Ishikawa (cell line): ENCODE data around the gene NOL4L.

ENCODE experiments used
- CEBPB ChIP-seq: IDR thresholded peaks from 2 replicates; pipeline ENCODE4 v1.6.1; 2012
- CREB1 ChIP-seq: IDR thresholded peaks from 2 replicates; pipeline ENCODE4 v1.6.1; 2012; ENCODE audit warnings: low read depth
- EGR1 ChIP-seq: IDR thresholded peaks from 2 replicates; pipeline ENCODE4 v1.6.1; 2012
- EP300 ChIP-seq: IDR thresholded peaks from 2 replicates; pipeline ENCODE4 v1.6.1; 2012; ENCODE audit warnings: borderline replicate concordance
- FOXM1 ChIP-seq: IDR thresholded peaks from 2 replicates; pipeline ENCODE4 v1.6.1; 2012; ENCODE audit warnings: low read depth, borderline replicate concordance
- NFIC ChIP-seq: IDR thresholded peaks from 2 replicates; pipeline ENCODE4 v1.6.1; 2012
- RAD21 ChIP-seq: IDR thresholded peaks from 2 replicates; pipeline ENCODE4 v1.6.1; 2012; ENCODE audit warnings: low read depth
- REST ChIP-seq: IDR thresholded peaks from 2 replicates; pipeline ENCODE4 v1.6.1; 2012; ENCODE audit warnings: low read depth, mild to moderate bottlenecking
- TAF1 ChIP-seq: IDR thresholded peaks from 2 replicates; pipeline ENCODE4 v1.6.1; 2012; ENCODE audit warnings: low read depth, mild to moderate bottlenecking
- TCF12 ChIP-seq: IDR thresholded peaks from 2 replicates; pipeline ENCODE4 v1.6.1; 2012; ENCODE audit warnings: low read depth
- TEAD4 ChIP-seq: IDR thresholded peaks from 2 replicates; pipeline ENCODE4 v1.6.1; 2012
- YY1 ChIP-seq: IDR thresholded peaks from 2 replicates; pipeline ENCODE4 v1.6.1; 2012; ENCODE audit warnings: low read depth
- ZBTB7A ChIP-seq: IDR thresholded peaks from 2 replicates; pipeline ENCODE4 v1.6.1; 2012; ENCODE audit warnings: low read depth
- TF ChIP-seq, protein P1 (sequence below): IDR thresholded peaks from 2 replicates; pipeline ENCODE4 v1.6.1; 2012
- TF ChIP-seq, protein P2 (sequence below): IDR thresholded peaks from 2 replicates; pipeline ENCODE4 v1.6.1; 2012

NOL4L gene

GRCh38 chr20:32513031-32513866 is 71.9 kb downstream of the NOL4L start:
- TF ChIP-seq RAD21 (no peak), TCF12 (no peak), NFIC (no peak), FOXM1 (no peak), YY1 (no peak), TEAD4 (no peak), CEBPB (no peak), EP300 (no peak), TAF1 (no peak), REST (no peak), CREB1 (no peak), EGR1 (no peak), ZBTB7A (no peak)
- TF ChIP-seq, protein P1, sequence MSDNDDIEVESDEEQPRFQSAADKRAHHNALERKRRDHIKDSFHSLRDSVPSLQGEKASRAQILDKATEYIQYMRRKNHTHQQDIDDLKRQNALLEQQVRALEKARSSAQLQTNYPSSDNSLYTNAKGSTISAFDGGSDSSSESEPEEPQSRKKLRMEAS: no peak
- TF ChIP-seq, protein P2, sequence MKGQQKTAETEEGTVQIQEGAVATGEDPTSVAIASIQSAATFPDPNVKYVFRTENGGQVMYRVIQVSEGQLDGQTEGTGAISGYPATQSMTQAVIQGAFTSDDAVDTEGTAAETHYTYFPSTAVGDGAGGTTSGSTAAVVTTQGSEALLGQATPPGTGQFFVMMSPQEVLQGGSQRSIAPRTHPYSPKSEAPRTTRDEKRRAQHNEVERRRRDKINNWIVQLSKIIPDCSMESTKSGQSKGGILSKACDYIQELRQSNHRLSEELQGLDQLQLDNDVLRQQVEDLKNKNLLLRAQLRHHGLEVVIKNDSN: no peak

DNA sequence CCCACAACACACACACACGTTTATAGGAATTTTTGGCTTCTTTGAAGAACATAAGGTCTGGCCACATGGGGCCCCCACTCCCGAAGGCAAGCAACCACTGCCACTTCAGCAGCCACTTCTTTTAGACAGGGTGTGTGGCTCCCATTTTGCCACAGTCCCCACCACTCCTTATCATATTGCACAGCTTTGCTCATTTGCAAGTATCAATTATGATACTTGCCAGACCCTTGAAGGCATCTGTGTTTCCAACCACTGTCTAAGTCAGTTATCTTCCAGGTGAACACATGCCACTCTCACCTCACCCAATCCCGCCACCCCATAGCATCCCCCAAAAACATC is 73.1 kb downstream of the NOL4L start:
- TF ChIP-seq CEBPB (no peak), TEAD4 (no peak), EP300 (no peak), TCF12 (no peak), EGR1 (no peak), FOXM1 (no peak), RAD21 (no peak)
- TF ChIP-seq, protein P2: no peak
- TF ChIP-seq, protein P1: no peak

DNA sequence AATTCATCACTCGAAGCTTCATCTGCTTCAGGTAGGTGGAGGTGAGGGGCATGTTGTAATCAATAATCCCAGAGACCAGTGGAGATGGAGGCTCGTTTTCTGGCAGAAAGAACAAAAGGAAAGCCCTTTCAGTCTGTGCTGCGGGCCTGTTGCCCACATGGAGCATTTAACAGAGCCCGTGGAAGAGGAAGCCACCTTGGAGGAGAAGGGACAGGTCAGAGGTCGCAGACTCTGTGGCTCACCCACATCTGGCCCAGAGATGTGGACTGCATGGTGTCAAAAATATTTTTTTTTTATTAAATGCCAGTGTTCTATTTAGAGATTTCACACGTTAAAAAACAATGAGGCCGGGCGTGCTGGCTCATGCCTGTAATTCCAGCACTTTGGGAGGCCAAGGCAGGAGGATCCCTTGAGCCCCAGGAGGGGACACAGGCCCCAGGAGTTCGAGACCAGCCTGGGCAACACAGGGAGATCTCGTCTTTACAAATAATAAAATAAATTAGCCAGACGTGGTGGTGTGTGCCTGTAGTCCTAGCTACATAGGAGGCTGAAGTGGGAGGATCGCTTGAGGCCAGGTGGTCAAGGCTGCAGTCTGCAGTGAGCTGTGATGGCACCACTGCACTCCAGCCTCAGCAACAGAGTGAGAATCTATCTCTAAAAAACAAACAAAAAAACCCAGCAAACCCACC is 73.6 kb downstream of the NOL4L start:
- TF ChIP-seq CEBPB (no peak), ZBTB7A (no peak), REST (no peak), TCF12 (no peak)

DNA sequence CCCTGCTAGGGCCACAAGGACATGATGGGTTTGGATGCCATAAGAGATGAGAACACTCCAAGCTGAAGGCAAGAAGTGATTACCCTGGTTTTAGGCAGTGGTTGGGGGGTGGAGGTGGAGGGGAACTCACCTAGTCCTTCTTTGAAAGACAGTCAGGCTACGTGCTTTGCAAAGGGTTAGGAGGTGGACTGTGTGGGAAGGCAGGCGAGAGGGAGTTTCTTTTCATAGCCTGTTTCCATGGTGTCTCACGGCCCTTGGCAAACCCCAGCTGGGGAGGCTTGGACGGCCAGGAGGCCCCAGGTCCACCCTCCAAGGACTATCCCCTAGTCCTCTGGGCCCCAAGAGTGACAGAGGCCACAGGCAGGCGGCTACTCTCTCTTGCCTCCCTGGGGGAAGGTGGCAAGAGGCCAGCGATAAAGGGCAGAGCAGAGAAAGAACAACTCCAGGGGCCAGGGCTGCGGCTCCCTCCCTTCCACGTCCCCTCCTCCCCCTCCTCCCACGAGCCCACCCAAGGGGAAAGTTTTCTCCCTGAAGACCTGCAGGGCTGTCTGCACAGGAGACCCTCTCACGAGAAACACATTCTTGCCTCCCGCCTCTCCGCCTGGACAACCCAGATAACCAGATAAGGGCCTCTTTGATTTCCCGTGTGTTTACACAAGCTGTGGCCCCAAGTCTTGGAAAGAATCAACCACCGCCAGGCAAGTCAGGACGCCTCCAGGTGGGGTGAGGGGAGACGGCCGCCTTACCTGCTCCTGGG is 74.4 kb downstream of the NOL4L start:
- TF ChIP-seq TAF1: no peak
- no peak for TF ChIP-seq RAD21
- TF ChIP-seq ZBTB7A: no peak
- no peak for TF ChIP-seq CREB1
- TF ChIP-seq EP300: no peak
- TF ChIP-seq, protein P2: no peak
- TF ChIP-seq TCF12: no peak
- TF ChIP-seq FOXM1: no peak
- no peak for TF ChIP-seq EGR1
- no peak for TF ChIP-seq REST
- TF ChIP-seq TEAD4: no peak
- TF ChIP-seq, protein P1: no peak
- TF ChIP-seq NFIC: no peak
- no peak for TF ChIP-seq YY1
- TF ChIP-seq CEBPB: no peak
